Thoracic aorta (tissue), 2 donors: ENCODE results near the gene RALGPS2. TPM values are rescaled to one million over a fixed set of nuclear protein-coding genes. Genes with fewer than 3 reads are reported as not detected.

ENCODE experiments used
- ATAC-seq: fragments of 150-250 bp; one replicate; pipeline ENCODE4 v1.8.0; 2017; ENCODE audit warnings: low read depth; ENCODE audit not compliant: insufficient number of reproducible peaks, low FRiP score
- DNase-seq: peaks from one replicate; pipeline ENCODE4 v3.0.0-alpha.2; 2020; ENCODE audit warnings: low spot score
- H3K27ac ChIP-seq, 2 donors: fragments of 200-600 bp; sonication (generic); 1 replicate in 1 of 2; 2 replicates in 1 of 2; pipeline ENCODE4 v1.5.1; 2016; ENCODE audit warnings: mild to moderate bottlenecking in 2 of 2, moderate library complexity in 2 of 2
- H3K27me3 ChIP-seq: fragments of 200-600 bp; sonication (generic); replicated peaks from 2 replicates; pipeline ENCODE4 v1.6.0; 2016; ENCODE audit warnings: mild to moderate bottlenecking; ENCODE audit not compliant: insufficient read depth
- H3K36me3 ChIP-seq: fragments of 200-600 bp; sonication (generic); one replicate; pipeline ENCODE4 v1.5.1; 2016
- H3K4me1 ChIP-seq, 2 donors: fragments of 200-600 bp; sonication (generic); 1 replicate in 1 of 2; 2 replicates in 1 of 2; pipeline versions ENCODE4 v1.5.1 to v1.6.0; 2016; ENCODE audit warnings: low read depth in 2 of 2, mild to moderate bottlenecking in 1 of 2; ENCODE audit not compliant: control insufficient read depth in 1 of 2
- H3K4me3 ChIP-seq: fragments of 200-600 bp; sonication (generic); 2 replicates; pipeline ENCODE4 v1.5.1; 2016; ENCODE audit warnings: mild to moderate bottlenecking
- H3K9me3 ChIP-seq: fragments of 200-600 bp; sonication (generic); 2 replicates; pipeline ENCODE4 v1.5.1; 2016
- total RNA-seq, 2 donors: library from RNA; depleted of rRNA; stranded (reverse); fragments of >200 nt; gene quantifications; one replicate each; pipeline versions ENCODE4 v1.1.0 to v1.2.3, GENCODE V29; 2016
- TF ChIP-seq, protein P1 (sequence below): fragments of 200-600 bp; sonication (generic); IDR thresholded peaks from one replicate; pipeline ENCODE4 v1.5.1; 2019; ENCODE audit warnings: antibody characterized with exemption

The RALGPS2 gene
- total RNA-seq, 2 donors from 2014 or later: 4.9 to 9.5 TPM

DNA sequence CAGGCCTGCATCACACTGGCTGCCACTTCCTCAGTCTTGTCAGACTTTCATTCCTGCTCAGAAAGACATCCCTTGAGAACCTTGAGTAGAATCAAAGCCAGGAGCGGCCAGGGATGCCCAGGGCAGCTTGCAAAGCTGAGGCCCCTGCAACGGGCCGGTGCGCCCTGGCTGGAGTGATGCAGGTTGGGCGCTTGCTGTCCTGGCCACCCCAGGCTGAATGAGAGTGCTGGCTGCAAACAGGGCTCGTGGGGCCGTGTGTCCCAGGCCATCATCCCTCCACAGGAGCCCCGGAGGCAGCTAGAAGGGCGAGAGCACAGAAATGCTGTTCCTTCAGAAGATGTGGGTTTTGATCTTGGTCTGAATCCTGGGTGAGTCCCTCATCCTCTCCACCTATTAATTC is 233.4 kb downstream of the RALGPS2 start:
- ATAC-seq (no peak), DNase-seq (no peak)
- Histone ChIP-seq H3K27me3 (no peaks in the 10 kb centered on the region), H3K36me3 (no peaks in the 10 kb centered on the region), H3K4me1 (peaks cover 5 to 32% of the 10 kb centered on the region in 2 donors), H3K9me3 (no peaks in the 10 kb centered on the region), H3K4me3 (no peak overlapping the region), H3K27ac (no peak overlapping the region)
- TF ChIP-seq, protein P1, sequence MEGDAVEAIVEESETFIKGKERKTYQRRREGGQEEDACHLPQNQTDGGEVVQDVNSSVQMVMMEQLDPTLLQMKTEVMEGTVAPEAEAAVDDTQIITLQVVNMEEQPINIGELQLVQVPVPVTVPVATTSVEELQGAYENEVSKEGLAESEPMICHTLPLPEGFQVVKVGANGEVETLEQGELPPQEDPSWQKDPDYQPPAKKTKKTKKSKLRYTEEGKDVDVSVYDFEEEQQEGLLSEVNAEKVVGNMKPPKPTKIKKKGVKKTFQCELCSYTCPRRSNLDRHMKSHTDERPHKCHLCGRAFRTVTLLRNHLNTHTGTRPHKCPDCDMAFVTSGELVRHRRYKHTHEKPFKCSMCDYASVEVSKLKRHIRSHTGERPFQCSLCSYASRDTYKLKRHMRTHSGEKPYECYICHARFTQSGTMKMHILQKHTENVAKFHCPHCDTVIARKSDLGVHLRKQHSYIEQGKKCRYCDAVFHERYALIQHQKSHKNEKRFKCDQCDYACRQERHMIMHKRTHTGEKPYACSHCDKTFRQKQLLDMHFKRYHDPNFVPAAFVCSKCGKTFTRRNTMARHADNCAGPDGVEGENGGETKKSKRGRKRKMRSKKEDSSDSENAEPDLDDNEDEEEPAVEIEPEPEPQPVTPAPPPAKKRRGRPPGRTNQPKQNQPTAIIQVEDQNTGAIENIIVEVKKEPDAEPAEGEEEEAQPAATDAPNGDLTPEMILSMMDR: no peak

DNA sequence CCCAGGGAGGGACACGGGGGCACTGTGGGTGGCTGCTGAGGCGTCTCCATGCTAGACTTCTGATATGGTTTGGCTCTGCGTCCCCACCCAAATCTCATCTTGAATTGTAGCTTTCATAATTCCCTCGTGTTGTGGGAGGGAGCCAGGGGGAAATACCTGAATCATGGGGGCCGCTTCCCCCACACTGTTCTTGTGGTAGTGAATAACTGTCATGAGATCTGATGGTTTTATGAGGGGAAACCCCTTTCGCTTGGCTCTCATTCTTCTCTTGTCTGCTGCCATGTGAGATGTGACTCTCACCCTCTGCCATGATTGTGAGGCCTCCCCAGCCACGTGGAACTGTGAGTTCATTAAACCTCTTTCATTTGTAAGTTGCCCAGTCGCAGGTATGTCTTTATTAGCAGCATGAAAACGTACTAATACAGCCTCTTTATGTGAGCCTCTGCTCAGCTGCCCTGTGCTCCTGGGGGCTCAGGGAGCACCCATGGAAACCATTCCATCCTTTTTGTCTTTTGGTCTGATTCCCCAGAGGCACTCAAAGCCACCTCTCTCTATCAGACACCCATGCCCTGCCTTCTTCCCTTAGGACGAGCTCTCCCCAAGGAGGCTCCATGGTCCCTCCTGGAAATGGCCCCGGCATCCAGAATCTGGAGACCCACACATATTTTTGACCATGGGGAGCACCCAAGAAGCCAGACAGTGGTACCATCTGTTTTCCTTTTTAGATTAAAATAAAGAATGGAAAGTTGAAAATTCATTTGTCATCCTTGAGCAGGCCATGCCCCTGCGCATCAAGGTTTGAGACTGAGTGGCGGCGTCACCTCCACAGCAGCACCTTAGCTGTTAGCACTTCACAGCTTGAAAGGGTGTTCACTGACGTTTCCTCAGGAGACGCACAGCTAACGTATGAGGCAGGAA is 234.8 kb downstream of the RALGPS2 start:
- Histone ChIP-seq H3K27me3 (no peaks in the 10 kb centered on the region), H3K36me3 (no peaks in the 10 kb centered on the region), H3K27ac (no peak overlapping the region), H3K4me1 (peaks cover 4 to 29% of the 10 kb centered on the region in 2 donors), H3K9me3 (no peaks in the 10 kb centered on the region), H3K4me3 (no peak overlapping the region)
- DNase-seq: no peak
- TF ChIP-seq, protein P1: no peak
- no peak for ATAC-seq

DNA sequence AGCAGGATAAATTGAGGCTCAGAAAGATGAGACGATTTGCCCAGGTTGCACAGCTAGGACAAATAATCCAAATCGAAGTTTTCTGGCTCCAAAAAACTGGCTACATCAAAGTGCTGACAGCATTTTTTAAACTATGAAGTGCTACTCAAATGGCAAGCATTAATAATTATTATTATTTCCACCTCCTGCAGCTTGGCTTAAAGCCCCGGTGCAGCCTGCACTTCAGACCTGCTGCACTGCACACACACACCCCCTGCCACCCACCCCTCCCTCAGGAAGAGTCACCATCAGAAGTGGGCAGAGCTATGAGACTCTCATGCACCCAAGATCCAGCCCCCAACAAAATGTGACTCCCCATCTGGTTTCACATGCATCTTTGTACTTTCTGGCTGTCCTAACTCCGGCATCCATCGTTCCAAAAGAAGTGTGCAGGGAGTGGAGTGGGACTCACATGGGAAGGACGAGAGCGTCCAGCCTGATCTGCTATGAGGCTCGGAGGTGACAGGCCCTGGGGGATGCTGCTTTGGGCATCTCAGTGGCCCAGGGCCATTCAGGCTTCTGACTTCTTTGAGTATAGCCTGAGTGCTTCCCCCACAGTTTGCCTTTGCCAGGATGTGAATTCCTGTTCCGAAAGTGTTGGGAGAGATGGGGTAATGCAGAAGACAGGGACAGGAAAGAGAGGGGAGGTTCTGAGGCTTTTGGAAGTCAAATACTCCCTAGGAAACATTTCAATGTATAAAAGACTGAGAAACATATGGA is 235.6 kb downstream of the RALGPS2 start:
- DNase-seq (no peak), ATAC-seq (no peak)
- Histone ChIP-seq H3K27me3 (no peaks in the 10 kb centered on the region), H3K36me3 (no peaks in the 10 kb centered on the region), H3K9me3 (no peaks in the 10 kb centered on the region), H3K27ac (no peak overlapping the region), H3K4me1 (peaks cover 4 to 26% of the 10 kb centered on the region in 2 donors), H3K4me3 (no peak overlapping the region)
- TF ChIP-seq, protein P1: no peak

DNA sequence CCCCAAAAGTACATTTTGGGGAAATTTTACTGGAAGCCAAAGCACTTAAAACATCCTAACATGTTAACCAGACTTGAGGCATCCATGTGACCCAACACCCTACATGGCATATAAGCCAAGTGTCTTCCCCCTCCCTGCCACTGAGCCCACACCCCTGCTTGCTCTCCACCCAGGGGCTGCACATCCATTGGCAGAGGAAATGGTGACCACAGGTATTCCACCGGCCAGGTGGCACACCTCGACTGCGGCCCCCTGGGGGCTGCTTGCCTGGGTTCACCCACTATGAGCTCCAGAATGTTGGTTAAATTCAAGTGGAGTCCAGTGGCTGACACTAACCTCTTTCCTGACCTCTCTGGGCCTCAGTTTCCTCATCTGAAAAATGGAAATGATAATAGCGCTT is 236.3 kb downstream of the RALGPS2 start:
- ATAC-seq: no peak
- DNase-seq: no peak
- no peak overlapping the region for H3K27ac ChIP-seq
- H3K4me1 ChIP-seq: peaks cover 4 to 24% of the 10 kb centered on the region in 2 donors
- H3K27me3 ChIP-seq: no peaks in the 10 kb centered on the region
- H3K4me3 ChIP-seq: no peak overlapping the region
- TF ChIP-seq, protein P1: no peak
- no peaks in the 10 kb centered on the region for H3K36me3 ChIP-seq
- no peaks in the 10 kb centered on the region for H3K9me3 ChIP-seq

DNA sequence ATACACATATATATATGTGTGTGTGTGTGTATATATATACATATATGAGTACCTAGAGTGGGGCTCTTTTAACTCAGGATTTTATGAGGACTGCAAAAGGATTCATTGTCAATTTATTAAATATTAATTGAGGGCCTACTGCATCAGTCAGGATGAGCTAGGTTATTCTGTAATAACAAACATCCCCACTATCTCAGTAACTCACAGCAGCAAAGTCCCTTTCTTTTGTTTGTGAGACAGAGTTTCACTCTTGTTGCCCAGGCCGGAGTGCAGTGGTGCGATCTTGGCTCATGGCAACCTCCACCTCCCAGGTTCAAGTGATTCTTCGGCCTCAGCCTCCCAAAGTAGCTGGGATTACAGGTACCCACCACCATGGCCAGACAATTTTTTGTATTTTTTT is 236.8 kb downstream of the RALGPS2 start:
- no peaks in the 10 kb centered on the region for H3K36me3 ChIP-seq
- H3K4me3 ChIP-seq: no peak overlapping the region
- no peaks in the 10 kb centered on the region for H3K27me3 ChIP-seq
- peak overlapping the region in 1 of 2 donors; percentile 39 for H3K27ac ChIP-seq
- TF ChIP-seq, protein P1: no peak
- H3K9me3 ChIP-seq: no peaks in the 10 kb centered on the region
- DNase-seq (no peak), ATAC-seq (no peak)
- H3K4me1 ChIP-seq: peaks cover 4 to 21% of the 10 kb centered on the region in 2 donors
